Esophagus muscularis mucosa (tissue), 4 donors: Measurements from ENCODE around the gene OR2G6. TPM values are rescaled to one million over a fixed set of nuclear protein-coding genes. Genes with fewer than 3 reads are reported as not detected.
"Not testable (repeated sequence)": the region's sequence is repeated elsewhere in the genome, so short reads cannot be mapped to it uniquely, and the experiment has no call there.

Source experiments
- DNase-seq: peaks from one replicate; pipeline ENCODE4 v3.0.0-alpha.2; 2017; ENCODE audit errors: extremely low spot score
- H3K27ac ChIP-seq, 4 donors: fragments of 200-600 bp; sonication (generic); replicated peaks in 1 of 4; 1 replicate in 3 of 4; 2 replicates in 1 of 4; pipeline ENCODE4 v1.5.1; 2016 to 2019; ENCODE audit warnings: mild to moderate bottlenecking in 1 of 4
- H3K27me3 ChIP-seq, 4 donors: fragments of 200-600 bp; sonication (generic); one replicate each; pipeline versions ENCODE4 v1.5.1 to v1.6.0; 2016 to 2019
- H3K36me3 ChIP-seq, 4 donors: fragments of 200-600 bp; sonication (generic); one replicate each; pipeline ENCODE4 v1.5.1; 2016 to 2019
- H3K4me1 ChIP-seq, 4 donors: fragments of 200-600 bp; sonication (generic); one replicate each; pipeline ENCODE4 v1.5.1; 2016 to 2019
- H3K4me3 ChIP-seq, 4 donors: fragments of 200-600 bp; sonication (generic); 1 replicate in 2 of 4; 2 replicates in 2 of 4; pipeline ENCODE4 v1.5.1; 2016 to 2019; ENCODE audit warnings: mild to moderate bottlenecking in 4 of 4, moderate library complexity in 1 of 4
- H3K9me3 ChIP-seq, 4 donors: fragments of 200-600 bp; sonication (generic); 1 replicate in 3 of 4; 2 replicates in 1 of 4; pipeline ENCODE4 v1.5.1; 2016 to 2019
- EP300 ChIP-seq: sonication (generic); formaldehyde crosslinking; IDR thresholded peaks from one replicate; pipeline ENCODE4 v1.6.1; 2017; ENCODE audit warnings: antibody characterized with exemption
- POLR2A ChIP-seq: fragments of 450-650 bp; IDR thresholded peaks from one replicate; pipeline ENCODE4 v1.6.1; 2017; ENCODE audit warnings: antibody characterized with exemption, moderate library complexity, mild to moderate bottlenecking, low read depth
- WGBS: methylation state at CpG from one replicate; pipeline ENCODE4 v1.1.5; 2018; 5-methylcytosine and 5-hydroxymethylcytosine counted together
- intact Hi-C: fragments of 100-400 bp; cut with DNase I; formaldehyde crosslinking; loops from one replicate; pipeline ENCODE4 v1.15.1; 2023
- total RNA-seq, 4 donors: library from RNA; depleted of rRNA; stranded (reverse); fragments of >200 nt; gene quantifications; one replicate each; pipeline versions ENCODE4 v1.1.0 to v1.2.1, GENCODE V29; 2016

The OR2G6 gene
- total RNA-seq = not detected

DNA sequence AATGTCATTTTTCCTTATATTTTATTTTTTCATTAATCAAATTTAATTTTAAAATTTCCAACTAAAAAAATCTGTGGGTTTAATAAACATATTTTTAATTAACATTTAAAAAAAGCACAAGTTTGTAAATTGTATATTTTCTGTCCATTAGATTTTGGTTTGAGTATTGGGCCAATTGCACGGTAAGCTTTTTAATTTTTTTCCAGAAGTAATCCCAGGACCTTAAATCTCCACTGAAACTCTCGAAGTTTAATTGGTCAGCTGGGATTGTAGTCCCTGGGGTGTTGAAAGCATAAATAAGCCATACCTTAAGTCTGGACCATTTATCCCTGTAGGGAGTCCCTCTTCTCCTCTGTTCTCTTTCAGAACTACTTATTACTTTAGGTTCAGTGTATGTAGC, at the start of gene OR2G6:
Gene OR2G6 (plus strand): TSS at position 301 of the 400 bp plus-strand sequence. CDS start 13,574 bp downstream, outside the sequence.
- WGBS = no CpG with 5 or more reads among the region's 2 CpGs
- intact Hi-C loops = not testable (repeated sequence)

DNA sequence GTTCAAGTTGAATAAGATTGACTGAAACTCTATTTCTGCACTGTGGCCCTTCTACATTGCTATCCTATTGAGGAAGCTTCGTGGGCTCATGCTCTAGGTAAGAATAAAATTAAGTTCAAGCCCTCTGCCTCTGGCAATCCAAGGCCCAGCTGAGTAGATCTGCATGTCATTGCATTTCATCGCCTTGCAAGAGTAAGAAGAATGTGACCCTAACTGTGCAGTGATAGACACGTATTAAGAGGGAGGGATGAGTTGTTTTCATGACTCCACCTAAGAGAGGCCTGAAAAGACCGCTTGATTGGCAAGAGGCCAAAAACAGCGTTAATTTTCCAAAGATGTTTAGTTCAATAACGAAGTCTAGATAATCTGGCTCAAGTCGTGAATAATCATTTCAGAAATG, 48.8 kb upstream of the OR2G6 start:
- H3K27ac ChIP-seq, H3K4me1 ChIP-seq, H3K9me3 ChIP-seq, H3K36me3 ChIP-seq, H3K4me3 ChIP-seq, H3K27me3 ChIP-seq, DNase-seq, intact Hi-C loops: not testable (repeated sequence)
- WGBS = 67% methylated on average over 7 of the region's 7 CpGs

More for the DNA sequence above, at the start of gene OR2G6:
- not testable (repeated sequence) for H3K27ac ChIP-seq, H3K4me1 ChIP-seq, DNase-seq, H3K27me3 ChIP-seq, H3K9me3 ChIP-seq, H3K36me3 ChIP-seq, H3K4me3 ChIP-seq

- no peak for DNase-seq
- intact Hi-C loops = no loop called here
- Histone ChIP-seq H3K36me3 (no peaks in the 10 kb centered on the region), H3K4me1 (no peaks in the 10 kb centered on the region), H3K4me3 (no peak overlapping the region), H3K9me3 (no peaks in the 10 kb centered on the region), H3K27me3 (no peaks in the 10 kb centered on the region), H3K27ac (no peak overlapping the region)
- TF ChIP-seq POLR2A = no peak
- no peak for TF ChIP-seq EP300
- 86% methylated on average over 4 of the region's 4 CpGs for WGBS
Observed at GRCh38 chr1:248471154-248471553, 36.7 kb upstream of the OR2G6 start.

- H3K4me1 ChIP-seq, DNase-seq, H3K4me3 ChIP-seq, H3K27me3 ChIP-seq, intact Hi-C loops, H3K9me3 ChIP-seq, H3K27ac ChIP-seq, H3K36me3 ChIP-seq: not testable (repeated sequence)
- 49% methylated on average over 2 of the region's 2 CpGs for WGBS
Observed at GRCh38 chr1:248472111-248472510, 35.8 kb upstream of the OR2G6 start.

DNA sequence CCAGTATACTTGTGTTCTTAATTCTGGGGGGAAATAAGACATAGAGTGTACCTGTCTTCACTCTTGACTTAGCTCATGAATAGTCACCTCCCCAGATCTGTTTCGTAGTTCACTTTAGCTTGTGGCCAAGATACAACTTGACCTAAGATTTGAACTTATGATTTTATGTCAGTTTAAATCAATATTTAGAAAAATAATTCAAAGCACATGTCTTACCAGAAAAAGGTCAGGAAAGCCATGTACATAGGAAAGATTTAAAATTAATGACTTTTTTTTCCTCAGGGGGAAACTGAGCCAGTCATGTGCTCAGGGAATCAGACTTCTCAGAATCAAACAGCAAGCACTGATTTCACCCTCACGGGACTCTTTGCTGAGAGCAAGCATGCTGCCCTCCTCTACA, 34.8 kb upstream of the OR2G6 start, which contains the start of gene OR2T3:
Gene OR2T3 (plus strand): TSS at position 301 of the 400 bp plus-strand sequence. CDS start 0 bp downstream, at position 301.
- H3K4me3 ChIP-seq, H3K4me1 ChIP-seq, H3K9me3 ChIP-seq, H3K36me3 ChIP-seq, H3K27ac ChIP-seq, DNase-seq, intact Hi-C loops, H3K27me3 ChIP-seq: not testable (repeated sequence)
- 77% methylated on average over 1 of the region's 2 CpGs for WGBS

DNA sequence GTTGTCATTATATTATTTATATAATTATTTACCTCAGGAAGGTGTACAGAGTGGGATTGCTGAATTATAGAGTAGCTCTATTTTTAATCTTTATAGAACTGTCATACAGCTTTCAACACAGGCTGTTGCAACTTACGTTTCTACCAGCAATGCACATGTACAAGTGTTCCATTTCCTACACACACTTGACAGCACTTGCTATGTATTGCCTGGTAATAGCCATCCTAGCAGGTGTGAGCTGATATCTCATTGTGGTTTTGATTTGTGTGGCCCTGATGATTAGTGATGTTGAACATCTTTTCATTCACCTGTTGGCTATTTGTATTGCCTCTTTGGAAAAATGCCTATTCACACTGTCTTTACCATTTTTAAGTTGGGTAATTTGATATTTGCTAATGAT, 32.2 kb upstream of the OR2G6 start:
- not testable (repeated sequence) for DNase-seq
- no CpG with 5 or more reads among the region's 1 CpG for WGBS

DNA sequence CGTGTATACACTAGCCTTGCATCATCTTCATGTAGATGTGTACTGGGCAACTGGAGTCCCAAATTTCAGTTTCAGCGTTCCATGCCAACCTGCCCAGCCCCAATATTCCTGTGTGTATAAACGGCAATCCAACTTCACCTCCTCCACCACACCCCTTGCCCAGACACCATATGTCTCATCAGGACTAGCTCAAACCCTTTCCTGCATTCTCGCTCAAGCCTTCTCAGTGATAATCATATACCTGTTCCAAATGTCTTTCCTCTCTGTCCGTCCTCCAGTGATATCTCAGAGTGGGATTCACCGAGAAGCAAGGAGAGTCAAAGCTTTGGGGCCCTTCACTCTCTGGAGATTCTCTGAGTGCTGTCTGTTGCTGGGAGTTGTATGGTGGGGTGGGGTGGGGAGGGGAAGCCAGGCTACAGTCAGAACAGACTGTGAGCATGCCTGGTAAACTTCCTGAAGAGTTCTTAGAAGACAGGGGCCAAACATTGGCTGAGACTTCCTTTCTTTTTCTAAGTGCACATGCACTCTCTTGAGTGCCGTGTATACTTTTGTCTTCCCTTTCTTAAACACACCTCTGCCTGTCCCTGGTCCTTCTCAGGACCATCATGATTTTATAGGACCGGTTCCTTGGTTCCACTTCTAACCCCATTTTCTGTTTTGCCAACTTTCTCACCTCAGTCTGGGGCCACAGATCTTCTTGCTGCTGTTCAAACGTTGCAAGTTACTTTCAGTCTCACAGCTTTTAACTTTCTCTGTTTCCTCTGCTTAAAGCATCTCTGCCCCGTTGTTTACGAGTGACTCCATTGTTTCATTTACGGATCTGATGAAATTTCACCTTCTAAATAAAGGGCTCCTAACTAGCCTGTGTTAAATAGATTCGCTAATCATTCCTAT, 25.9 kb upstream of the OR2G6 start:
- H3K27me3 ChIP-seq, intact Hi-C loops, H3K4me1 ChIP-seq, H3K36me3 ChIP-seq, H3K9me3 ChIP-seq, H3K27ac ChIP-seq, H3K4me3 ChIP-seq, DNase-seq: not testable (repeated sequence)
- WGBS = 71% methylated on average over 12 of the region's 13 CpGs

More for the DNA sequence above, 32.2 kb upstream of the OR2G6 start:
- H3K4me3 ChIP-seq, H3K9me3 ChIP-seq, H3K27ac ChIP-seq, H3K4me1 ChIP-seq, intact Hi-C loops, H3K36me3 ChIP-seq, H3K27me3 ChIP-seq: not testable (repeated sequence)

GRCh38 chr1:248488289-248488688, 19.6 kb upstream of the OR2G6 start, which contains the start of gene OR2T5:
OR2T5 (plus strand) TSS chr1:248488589; CDS start chr1:248488589, 0 bp downstream.
- DNase-seq, H3K36me3 ChIP-seq, H3K4me3 ChIP-seq, H3K9me3 ChIP-seq, H3K27ac ChIP-seq, H3K27me3 ChIP-seq, H3K4me1 ChIP-seq, intact Hi-C loops: not testable (repeated sequence)
- whole genome bisulfite sequencing = no CpG with 5 or more reads among the region's 6 CpGs

GRCh38 chr1:248496661-248497060, 11.2 kb upstream of the OR2G6 start:
- H3K4me3 ChIP-seq, H3K27me3 ChIP-seq, H3K36me3 ChIP-seq, H3K27ac ChIP-seq, intact Hi-C loops, DNase-seq, H3K4me1 ChIP-seq, H3K9me3 ChIP-seq: not testable (repeated sequence)
- no CpG with 5 or more reads among the region's 5 CpGs for WGBS

GRCh38 chr1:248500305-248501035, 7.4 kb upstream of the OR2G6 start:
- WGBS = 83% methylated on average over 1 of the region's 2 CpGs

GRCh38 chr1:248510217-248510616, 2.3 kb downstream of the OR2G6 start:
- not testable (repeated sequence) for H3K36me3 ChIP-seq

More at GRCh38 chr1:248500305-248501035, 7.4 kb upstream of the OR2G6 start:
- H3K27ac ChIP-seq, H3K4me3 ChIP-seq, H3K36me3 ChIP-seq, H3K27me3 ChIP-seq, intact Hi-C loops, DNase-seq, H3K4me1 ChIP-seq, H3K9me3 ChIP-seq: not testable (repeated sequence)

More at GRCh38 chr1:248510217-248510616, 2.3 kb downstream of the OR2G6 start:
- intact Hi-C loops, H3K4me3 ChIP-seq, DNase-seq, H3K27me3 ChIP-seq, H3K4me1 ChIP-seq, H3K9me3 ChIP-seq, H3K27ac ChIP-seq: not testable (repeated sequence)
